H1 (cell line): ENCODE results near the gene KRT76. TPM values are rescaled to one million over a fixed set of nuclear protein-coding genes. Genes with fewer than 3 reads are reported as not detected.

Experiments used
- CTCF ChIA-PET: fragments of 300-600 bp; sonication (Branson Sonifier 250); formaldehyde crosslinking; loops from one replicate; lab custom pipeline; 2021; ENCODE audit not compliant: partially characterized antibody; lab: Charles Lee
- POLR2A ChIA-PET: fragments of 300-600 bp; sonication (Branson Sonifier 250); formaldehyde crosslinking; loops from one replicate; lab custom pipeline; 2021; ENCODE audit warnings: inconsistent platforms; ENCODE audit not compliant: partially characterized antibody; lab: Charles Lee
- DNase-seq, 2 experiments: peaks; one replicate each; pipeline versions ENCODE4 v3.0.0 to v3.0.0-alpha.2; 2010 to 2022; ENCODE audit warnings: low spot score in 2 of 2, low read depth in 1 of 2, mixed read lengths in 1 of 2
- FAIRE-seq: peaks from 2 replicates; lab custom pipeline; 2011; peaks lifted over from hg19 to GRCh38; lab: Jason Lieb, UNC
- H2AFZ ChIP-seq: 2 replicates; pipeline ENCODE4 v1.8.1; 2012; ENCODE audit warnings: low read length, inconsistent platforms
- H2AK5ac ChIP-seq: 2 replicates; pipeline ENCODE4 v1.6.1; 2013; ENCODE audit warnings: low read depth, low read length
- H2BK120ac ChIP-seq: replicated peaks from 2 replicates; pipeline ENCODE3; 2013; ENCODE audit warnings: low read depth, low read length, inconsistent platforms
- H2BK12ac ChIP-seq: 2 replicates; pipeline ENCODE4 v1.6.1; 2013; ENCODE audit warnings: low read depth, low read length
- H2BK15ac ChIP-seq: 2 replicates; pipeline ENCODE4 v1.6.1; 2013; ENCODE audit warnings: low read length
- H2BK20ac ChIP-seq: 2 replicates; pipeline ENCODE4 v1.6.1; 2013; ENCODE audit warnings: low read length
- H2BK5ac ChIP-seq: 2 replicates; pipeline ENCODE4 v1.6.1; 2013; ENCODE audit warnings: low read depth, low read length
- H3K14ac ChIP-seq: 2 replicates; pipeline ENCODE4 v1.6.1; 2013; ENCODE audit warnings: inconsistent platforms; ENCODE audit not compliant: insufficient read length
- H3K18ac ChIP-seq: 2 replicates; pipeline ENCODE4 v1.6.1; 2013; ENCODE audit warnings: low read length; ENCODE audit errors: extremely low read depth
- H3K23ac ChIP-seq: 2 replicates; pipeline ENCODE4 v1.6.1; 2013; ENCODE audit warnings: inconsistent platforms; ENCODE audit not compliant: insufficient read length
- H3K23me2 ChIP-seq: 2 replicates; pipeline ENCODE4 v1.6.1; 2013; ENCODE audit warnings: low read depth, low read length
- H3K27ac ChIP-seq: 2 replicates; pipeline ENCODE4 v1.6.1; 2011; ENCODE audit warnings: low read depth, low read length, inconsistent platforms
- H3K27me3 ChIP-seq, 4 experiments: replicated peaks in 1 of 4; 1 replicate in 1 of 4; 2 replicates in 3 of 4; pipeline versions ENCODE4 v1.6.1 to v1.8.1; 2011 to 2013; ENCODE audit warnings: low read length in 3 of 4, mild to moderate bottlenecking in 3 of 4, inconsistent platforms in 2 of 4, mixed read lengths in 2 of 4, moderate library complexity in 1 of 4; ENCODE audit not compliant: control insufficient read depth in 3 of 4, insufficient read depth in 3 of 4; ENCODE audit errors: extremely low read depth in 1 of 4
- H3K36me3 ChIP-seq, 4 experiments: 2 replicates each; pipeline versions ENCODE4 v1.6.1 to v1.8.1; 2011 to 2013; ENCODE audit warnings: mild to moderate bottlenecking in 4 of 4, low read length in 3 of 4, moderate library complexity in 2 of 4, control low read depth in 1 of 4, inconsistent platforms in 1 of 4; ENCODE audit not compliant: insufficient read depth in 4 of 4, control insufficient read depth in 2 of 4
- H3K4ac ChIP-seq: replicated peaks from 2 replicates; pipeline ENCODE3; 2013; ENCODE audit warnings: low read length, low read depth, mixed read lengths, inconsistent platforms; ENCODE audit not compliant: insufficient read length
- H3K4me1 ChIP-seq, 4 experiments: replicated peaks in 1 of 4; 1 replicate in 1 of 4; 2 replicates in 3 of 4; pipeline versions ENCODE4 v1.6.1 to v1.8.1; 2011 to 2013; ENCODE audit warnings: low read length in 3 of 4, inconsistent platforms in 2 of 4, mixed read lengths in 1 of 4; ENCODE audit not compliant: insufficient read depth in 4 of 4, control insufficient read depth in 3 of 4
- H3K4me2 ChIP-seq, 2 experiments: 2 replicates each; pipeline versions ENCODE4 v1.6.1 to v1.8.1; 2011 to 2013; ENCODE audit warnings: low read depth in 2 of 2, low read length in 2 of 2, control low read depth in 1 of 2, inconsistent platforms in 1 of 2, mild to moderate bottlenecking in 1 of 2; ENCODE audit not compliant: insufficient read depth in 1 of 2
- H3K4me3 ChIP-seq, 4 experiments: fragments of 200-600, 300-600 bp in 1 of 4; sonication (generic), shearing (Covaris generic), sonication (Bioruptor Twin) in 1 of 4; 2 replicates each; pipeline versions ENCODE4 v1.5.1 to v1.8.1; 2011 to 2016; ENCODE audit warnings: low read length in 4 of 4, low read depth in 3 of 4, control low read depth in 2 of 4, inconsistent platforms in 2 of 4, mild to moderate bottlenecking in 2 of 4, mixed read lengths in 1 of 4, moderate library complexity in 1 of 4; ENCODE audit not compliant: insufficient read depth in 2 of 4; ENCODE audit errors: extremely low read depth in 1 of 4
- H3K56ac ChIP-seq: replicated peaks from 2 replicates; pipeline ENCODE3; 2013; ENCODE audit warnings: low read depth, mild to moderate bottlenecking, mixed read lengths, low read length, inconsistent platforms; ENCODE audit not compliant: insufficient read length
- H3K79me1 ChIP-seq: 2 replicates; pipeline ENCODE4 v1.6.1; 2013; ENCODE audit warnings: low read depth, low read length, control low read depth
- H3K79me2 ChIP-seq, 2 experiments: 2 replicates each; pipeline versions ENCODE4 v1.6.1 to v1.8.1; 2012 to 2013; ENCODE audit warnings: low read length in 2 of 2, mild to moderate bottlenecking in 2 of 2, inconsistent platforms in 1 of 2; ENCODE audit not compliant: insufficient read depth in 2 of 2, control insufficient read depth in 1 of 2
- H3K9ac ChIP-seq, 4 experiments: replicated peaks in 1 of 4; 1 replicate in 1 of 4; 2 replicates in 3 of 4; pipeline versions ENCODE4 v1.6.1 to v1.8.1; 2011 to 2013; ENCODE audit warnings: low read depth in 3 of 4, low read length in 3 of 4, control low read depth in 2 of 4, mild to moderate bottlenecking in 2 of 4, moderate library complexity in 2 of 4, inconsistent platforms in 1 of 4; ENCODE audit errors: extremely low read depth in 1 of 4
- H3K9me3 ChIP-seq, 2 experiments: 2 replicates each; pipeline versions ENCODE4 v1.6.1 to v1.8.1; 2012 to 2013; ENCODE audit warnings: mild to moderate bottlenecking in 2 of 2, moderate library complexity in 2 of 2, control low read depth in 1 of 2, inconsistent platforms in 1 of 2, low read depth in 1 of 2, low read length in 1 of 2, mixed read lengths in 1 of 2; ENCODE audit not compliant: insufficient read depth in 2 of 2
- H4K20me1 ChIP-seq, 2 experiments: replicated peaks in 1 of 2; 2 replicates each; pipeline versions ENCODE3 to v1.8.1; 2011 to 2013; ENCODE audit warnings: inconsistent platforms in 2 of 2, low read length in 2 of 2, mild to moderate bottlenecking in 1 of 2; ENCODE audit not compliant: insufficient read depth in 2 of 2, control insufficient read depth in 1 of 2
- H4K5ac ChIP-seq: 2 replicates; pipeline ENCODE4 v1.6.1; 2013; ENCODE audit warnings: low read length, low read depth, mixed read lengths, inconsistent platforms; ENCODE audit not compliant: insufficient read length
- H4K8ac ChIP-seq: 2 replicates; pipeline ENCODE4 v1.8.0; 2013; ENCODE audit warnings: mild to moderate bottlenecking, moderate library complexity, low read length, inconsistent platforms; ENCODE audit not compliant: insufficient read depth; ENCODE audit errors: extremely low read depth
- H4K91ac ChIP-seq: replicated peaks from 2 replicates; pipeline ENCODE3; 2013; ENCODE audit warnings: low read length, mixed read lengths, inconsistent platforms; ENCODE audit not compliant: insufficient read length
- CTCF ChIP-seq, 3 experiments: IDR thresholded peaks; 1 replicate in 2 of 3; 2 replicates in 1 of 3; pipeline versions ENCODE4 v1.5.1 to v1.6.1; 2011; ENCODE audit warnings: low read length in 3 of 3, mild to moderate bottlenecking in 3 of 3, inconsistent platforms in 2 of 3, low read depth in 1 of 3, moderate library complexity in 1 of 3; ENCODE audit not compliant: insufficient read depth in 1 of 3; ENCODE audit errors: control extremely low read depth in 1 of 3
- RBBP5 ChIP-seq: IDR thresholded peaks from 2 replicates; pipeline ENCODE4 v1.7.1; 2012; ENCODE audit warnings: low read depth, mild to moderate bottlenecking, inconsistent platforms, low read length, moderate library complexity, borderline replicate concordance
- WGBS, 2 experiments: shearing (Covaris generic) in 1 of 2; methylation state at CpG; one replicate each; pipeline versions ENCODE4 v1.1.6 to v1.1.7; 2013 to 2015; ENCODE audit warnings: low lambda C conversion rate in 2 of 2, mixed read lengths in 2 of 2, inconsistent platforms in 1 of 2, low coverage in 1 of 2, missing lambda C conversion rate in 1 of 2; ENCODE audit not compliant: insufficient replicate concordance in 2 of 2, insufficient coverage in 1 of 2, insufficient read length in 1 of 2; ENCODE audit errors: extremely low coverage in 1 of 2, missing lambda C conversion rate in 1 of 2; 5-methylcytosine and 5-hydroxymethylcytosine counted together
- polyA plus RNA-seq, 7 experiments: library from polyadenylated mRNA; depleted of rRNA in 3 of 7; stranded (reverse) in 5 of 7; unstranded in 2 of 7; fragments of >200 nt in 5 of 7; fragments of 200-250 nt in 2 of 7; gene quantifications; 1 replicate in 5 of 7; 2 replicates in 1 of 7; 4 replicates in 1 of 7; pipeline versions ENCODE4 v1.2.1 to v1.2.3, GENCODE V29; 2011 to 2013; ENCODE audit warnings: missing spikeins in 2 of 7, mixed read lengths in 2 of 7
- total RNA-seq: library from RNA; stranded (reverse); fragmentation: NEBNext Ultra II Directional; extraction: Animal tissue kit (Norgen Biotek cat#: 25700); gene quantifications from 2 replicates; pipeline ENCODE4 v1.2.1, GENCODE V29; 2021

The KRT76 gene
- total and polyA plus RNA-seq, 2 of the 8 experiments (the other 6 are each of a cell fraction or from before 2014, with no cell fraction given): not detected

DNA sequence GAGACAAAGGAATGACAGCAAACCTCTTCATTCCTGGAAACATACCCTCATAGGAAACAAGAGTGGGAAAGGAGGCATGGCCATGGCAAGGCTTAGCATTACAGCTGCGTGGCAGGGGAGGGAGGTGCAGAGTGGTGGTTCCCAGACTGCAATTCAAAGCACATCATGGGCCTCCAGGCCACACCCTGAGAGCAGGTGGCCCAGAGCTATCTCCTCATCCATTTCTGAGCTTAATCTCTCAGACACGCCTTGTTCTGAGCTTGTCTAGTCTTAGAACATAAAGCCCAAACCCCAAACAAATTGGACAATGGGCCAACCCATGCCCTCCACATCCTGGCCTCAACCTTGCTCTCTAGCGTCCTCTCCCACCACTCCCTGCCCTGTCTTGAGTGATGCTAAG, 24.6 kb upstream of the KRT76 start:
- Histone ChIP-seq H3K23ac (no peak overlapping the region), H2BK12ac (peak overlapping the region; percentile 82; the same call in 1 of the 2 replicates), H3K4me3 (no peak overlapping the region), H3K9me3 (no peaks in the 10 kb centered on the region), H2AK5ac (peak overlapping the region; percentile 80; the same call in 1 of the 2 replicates), H2BK20ac (no peak overlapping the region), H3K14ac (no peak overlapping the region), H3K4me2 (no peak overlapping the region), H3K9ac (no peak overlapping the region; a peak in 1 of 7 replicates), H4K20me1 (no peaks in the 10 kb centered on the region), H3K36me3 (no peaks in the 10 kb centered on the region), H3K27ac (no peak overlapping the region), H3K56ac (no peak overlapping the region), H3K4ac (no peak overlapping the region), H2BK15ac (peak overlapping the region; percentile 6; the same call in 1 of the 2 replicates), H2BK5ac (peak overlapping the region; percentile 35; the same call in 1 of the 2 replicates), H4K8ac (no peak overlapping the region), H2AFZ (no peak overlapping the region), H4K91ac (no peak overlapping the region), H3K23me2 (peaks cover 2% of the 10 kb centered on the region; the same call in 1 of the 2 replicates), H2BK120ac (no peak overlapping the region), H3K79me1 (no peaks in the 10 kb centered on the region), H3K27me3 (no peaks in the 10 kb centered on the region), H3K4me1 (peaks cover 3 to 17% (median 6%) of the 10 kb centered on the region in 4 experiments), H3K18ac (no peak overlapping the region), H3K79me2 (no peaks in the 10 kb centered on the region), H4K5ac (no peak overlapping the region)
- TF ChIP-seq RBBP5 (no peak), CTCF (IDR thresholded peaks at IDR 0.05; ENCODE audit: control extremely low read depth in 1 of 3, insufficient read depth in 1 of 3, low read depth in 1 of 3, low read length in 3 of 3) (peak in 1 of 3 experiments; percentile 3; a peak in 1 of 4 replicates)
- DNase-seq (no peak), FAIRE-seq (no peak)
- CTCF ChIA-PET: interaction anchor here (0.9 to 3.3 kb wide), 8 partner anchors 11 to 179 kb away, joined by 3 to 20 read pairs (median 4); no protein-coding TSS in a partner anchor
- WGBS, 2 experiments: 91% methylated on average over 3 of the region's 3 CpGs; no CpG with 5 or more reads in 1 of the 2 experiments
- POLR2A ChIA-PET: interaction anchor here (1.1 kb wide), 1 partner anchor 13 kb away, joined by 3 read pairs; no protein-coding TSS in a partner anchor
